Endometrial microvascular endothelial cells (primary cell): ENCODE measurements around the gene LRMDA. TPM values are rescaled to one million over a fixed set of nuclear protein-coding genes. Genes with fewer than 3 reads are reported as not detected.

Experiments
- in situ Hi-C: cut with HindIII; loops from 2 replicates; pipeline ENCODE4 v1.10.0; 2017; ENCODE audit warnings: low sequenced_read_pairs, low pct_unique_long_range_greater_than_20kb; ENCODE audit errors: inconsistent ontology term
- total RNA-seq: library from RNA; depleted of rRNA; stranded (reverse); fragments of >200 nt; gene quantifications from one replicate; pipeline ENCODE4 v1.2.3, GENCODE V29; 2015; ENCODE audit errors: inconsistent ontology term

LRMDA gene
- total RNA-seq, 1 donor from 2014 or later: 1.2 TPM

DNA sequence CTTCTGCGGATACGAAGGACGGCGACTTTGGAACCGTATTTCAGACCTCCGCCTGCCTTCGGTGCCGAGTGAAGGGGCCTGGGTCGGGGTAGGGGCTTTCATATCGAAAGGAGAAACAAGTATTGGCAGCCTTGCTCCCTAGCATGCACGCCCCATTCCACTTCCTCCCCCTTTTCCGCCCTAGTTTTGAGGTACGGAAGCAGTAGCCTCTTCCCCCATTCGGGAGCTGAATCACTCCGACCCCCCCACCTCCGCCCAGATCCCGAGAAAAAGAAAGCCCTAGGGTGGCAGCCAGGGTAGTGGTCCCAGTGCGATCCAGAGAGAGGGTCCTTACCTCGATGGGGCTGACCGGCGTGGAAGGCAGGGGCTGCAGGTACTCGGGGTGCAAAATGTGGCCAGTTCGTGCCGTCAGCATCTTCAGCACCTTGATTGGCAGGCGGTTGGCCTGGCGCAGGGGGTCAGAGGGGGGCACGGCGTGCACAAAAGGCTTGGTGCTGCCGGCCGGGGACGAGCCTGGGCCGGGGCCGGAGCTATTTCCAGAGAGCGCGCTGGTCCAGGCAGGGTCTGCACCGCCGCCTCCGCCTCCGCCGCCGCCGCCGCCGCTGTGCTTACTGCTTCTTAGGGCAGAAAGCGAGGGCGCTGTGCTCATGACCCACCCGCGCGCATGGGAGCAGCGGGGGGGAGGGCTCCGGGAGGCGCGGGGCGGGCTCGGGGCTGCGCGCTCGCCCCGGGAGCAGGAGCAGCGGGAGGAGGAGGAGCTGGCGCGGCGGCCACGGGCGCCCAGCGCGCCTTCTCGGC is 30.5 kb upstream of the LRMDA start:
- in situ Hi-C loops: no loop called here

DNA sequence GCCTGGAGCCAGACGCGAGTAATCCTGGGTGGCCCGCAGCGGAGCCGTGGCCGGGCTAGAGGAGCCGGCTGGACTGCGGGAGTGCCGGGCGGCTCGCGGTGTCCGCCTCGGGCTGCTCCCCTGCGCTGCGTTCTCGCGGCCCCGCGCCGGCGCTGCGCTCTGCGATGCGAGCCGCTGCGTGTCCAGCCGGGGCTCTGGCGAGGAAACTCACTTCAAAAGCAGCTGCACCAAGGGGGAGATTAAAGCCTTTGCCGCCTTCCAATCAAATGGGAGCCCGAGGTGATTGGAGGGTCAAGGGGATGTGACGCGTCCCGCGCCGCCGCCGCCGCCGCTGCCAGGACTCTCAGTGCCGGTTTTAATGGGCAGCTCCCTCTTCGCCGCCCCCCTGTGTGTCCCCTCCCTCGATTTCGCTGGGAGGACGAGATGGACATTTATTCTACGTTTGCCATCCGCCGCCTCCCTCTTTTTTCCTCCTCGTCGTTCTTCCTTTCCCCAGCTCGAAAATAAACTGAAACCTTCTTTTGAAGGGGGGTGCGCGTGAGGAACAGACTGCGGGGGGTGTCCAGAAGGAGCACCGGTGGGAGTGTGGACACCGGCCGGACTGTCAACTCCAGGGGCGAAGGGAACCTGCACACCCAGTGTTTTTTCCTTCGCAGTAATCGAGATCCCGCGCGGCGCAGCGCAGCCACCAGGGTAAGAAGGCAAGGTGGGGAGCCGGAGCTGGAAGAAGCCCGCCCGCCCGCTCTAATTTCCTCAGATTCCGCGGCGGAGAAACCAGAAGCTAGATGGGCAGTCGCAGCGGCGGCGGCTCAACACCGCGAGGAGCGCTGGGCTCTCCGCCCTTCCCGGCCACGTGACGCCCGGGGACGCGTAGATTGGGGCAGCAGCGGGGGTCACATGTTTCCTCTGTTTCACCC is 29.6 kb upstream of the LRMDA start, which contains the start of gene ZNF503:
TSS of gene ZNF503 (minus strand) at position 196 of the 917 bp plus-strand sequence. CDS start 345 bp downstream, outside the sequence.
- in situ Hi-C loops: no loop called here

DNA sequence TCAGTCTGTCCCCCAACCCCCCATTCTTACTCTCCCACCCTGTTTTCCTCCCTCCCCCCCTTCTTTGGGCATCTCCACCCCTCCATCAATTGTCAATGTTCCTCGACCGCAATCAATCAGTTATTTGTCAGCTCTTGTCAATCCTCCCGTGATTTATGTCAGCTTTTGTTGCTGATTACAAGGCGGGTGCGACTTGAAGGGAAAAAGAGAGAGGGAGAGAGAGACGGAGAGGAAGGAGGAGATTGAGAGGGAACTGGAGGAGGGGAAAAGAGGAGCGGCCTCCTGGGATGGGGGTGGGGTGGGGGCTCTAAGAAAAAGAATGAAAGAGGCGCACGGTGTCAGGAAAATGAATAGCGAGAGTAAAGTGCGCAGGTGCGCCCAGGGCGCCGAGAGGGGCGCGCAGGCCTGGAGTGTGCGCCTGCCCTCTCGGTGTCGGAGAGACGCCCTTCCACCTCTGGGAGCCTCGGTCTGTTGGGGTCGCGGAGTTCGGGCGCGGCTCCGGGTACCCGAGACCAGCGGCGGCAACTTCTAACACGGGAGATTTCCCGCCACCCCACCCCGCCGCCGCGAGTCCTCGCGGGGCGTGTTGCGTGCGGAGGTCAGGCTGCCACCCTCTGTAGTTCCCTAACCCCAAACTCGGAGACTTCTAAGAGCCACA is 28.8 kb upstream of the LRMDA start:
- in situ Hi-C loops: no loop called here

DNA sequence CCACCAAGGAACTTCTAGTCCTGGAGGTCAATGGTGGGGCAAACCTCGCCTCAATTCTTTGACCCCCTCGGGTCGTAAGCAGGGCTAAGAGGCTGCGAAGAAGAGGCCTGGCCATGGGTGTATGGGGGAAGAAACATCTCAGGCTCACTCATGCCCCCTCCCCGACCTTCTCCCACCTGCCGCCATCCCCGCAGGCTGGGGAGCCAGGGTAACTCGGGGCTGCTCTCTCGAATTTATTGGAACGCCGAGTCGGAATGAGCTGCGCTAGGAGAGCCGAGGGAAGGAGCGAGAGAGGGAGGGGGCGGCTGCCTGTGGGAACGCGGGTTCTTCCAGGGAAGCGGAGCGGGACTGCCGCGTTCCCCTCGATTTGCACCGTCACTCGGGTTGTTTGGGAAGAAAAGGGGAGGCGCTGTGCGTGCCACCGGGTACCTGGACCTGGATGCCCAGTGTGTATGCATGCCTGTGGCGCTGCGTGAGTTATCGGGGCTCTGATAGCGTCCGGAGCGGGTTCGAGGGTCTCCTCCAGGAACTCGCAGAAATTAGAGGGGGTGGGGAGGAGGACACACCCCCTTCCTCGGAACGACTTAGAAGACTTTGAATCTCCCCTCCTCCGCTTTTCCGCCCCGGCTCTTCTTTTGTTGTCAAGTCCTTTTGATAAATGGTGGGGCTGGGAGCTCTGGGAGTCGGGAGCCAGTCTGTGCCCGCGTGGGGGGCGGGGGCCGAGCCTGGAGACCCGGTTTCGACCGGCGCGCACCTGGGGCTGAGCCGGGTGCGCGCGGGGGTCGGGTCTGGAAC is 28.1 kb upstream of the LRMDA start:
- in situ Hi-C loops: no loop called here

DNA sequence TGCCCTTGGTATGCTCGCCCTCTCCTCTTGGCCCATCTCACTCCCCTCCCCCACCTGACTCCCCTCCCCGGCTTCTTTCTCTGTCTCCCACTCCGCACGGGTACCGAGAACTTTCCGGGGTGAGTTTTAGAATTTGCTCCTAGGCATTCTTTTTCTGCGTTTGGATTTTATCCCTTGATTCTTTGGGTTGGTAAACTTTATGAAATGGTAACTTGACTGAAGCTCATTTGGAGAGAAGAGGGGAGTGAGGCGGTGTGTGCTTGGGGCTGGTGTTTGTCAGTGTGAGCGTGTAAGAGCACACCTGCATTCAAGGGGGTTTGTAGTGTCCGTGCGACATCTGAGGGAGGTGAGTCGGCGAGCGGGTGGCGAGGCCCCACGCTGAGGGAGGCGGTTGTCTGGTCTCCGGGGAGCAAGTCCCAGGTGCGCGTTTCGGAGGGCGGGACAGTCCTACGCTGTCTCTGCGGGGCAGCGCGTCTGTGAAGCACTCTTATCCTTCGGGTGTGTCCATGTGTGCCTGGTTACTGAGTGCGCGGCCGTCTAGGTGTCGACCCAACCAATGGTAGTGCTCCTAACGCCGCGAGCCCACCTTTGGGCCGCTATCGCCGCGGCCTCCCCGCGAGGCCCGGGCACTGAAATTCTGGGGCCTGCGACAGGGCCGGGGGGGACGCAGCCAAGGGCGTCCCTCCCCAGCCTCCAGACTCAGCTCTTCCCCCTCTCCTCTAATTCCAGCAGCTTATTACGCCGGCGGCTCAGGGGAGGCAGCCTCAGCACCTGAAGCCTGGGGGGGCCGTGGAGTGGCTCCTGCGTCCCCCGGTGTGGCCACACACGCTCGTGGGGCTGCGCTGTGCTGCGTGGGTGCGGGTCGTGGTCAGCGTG is 27.2 kb upstream of the LRMDA start:
- in situ Hi-C loops: no loop called here

DNA sequence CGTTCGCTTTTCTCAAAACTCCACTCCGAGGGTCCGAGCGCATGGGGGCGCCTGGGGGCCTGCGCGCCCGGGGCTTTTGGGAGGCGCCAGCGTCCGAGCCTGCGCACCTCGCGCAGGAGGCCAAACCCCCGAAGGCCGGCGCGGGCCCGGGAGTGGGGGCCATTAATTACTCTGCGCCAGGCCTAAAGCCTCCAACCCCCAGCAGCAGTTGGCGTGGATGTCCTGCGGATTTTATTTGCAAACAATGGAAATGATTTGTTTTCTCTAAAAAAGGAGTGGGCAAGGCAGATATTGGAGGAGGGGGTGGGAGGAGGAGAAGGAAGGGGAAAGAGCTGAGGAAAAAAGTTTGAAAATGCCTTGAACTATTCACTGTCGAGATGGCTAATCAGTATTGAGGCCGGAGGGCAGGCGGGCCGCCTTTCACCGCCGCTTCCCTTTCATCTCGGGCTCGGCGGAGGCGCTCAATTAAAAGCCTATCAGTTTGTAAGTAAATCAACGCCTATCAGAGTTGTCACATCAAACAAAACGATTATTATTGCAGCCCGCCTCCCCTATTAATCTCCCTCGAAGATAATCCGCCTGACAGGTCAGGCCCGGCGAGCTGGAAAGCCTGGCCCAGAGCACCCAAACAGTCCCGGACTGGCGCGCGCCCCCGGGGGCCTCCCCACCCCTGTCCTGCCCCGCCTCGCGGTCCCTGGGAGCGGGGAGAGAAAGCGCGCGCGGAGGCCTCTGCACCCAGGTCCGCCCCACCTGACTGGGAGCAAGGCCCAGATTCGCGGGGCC is 26.4 kb upstream of the LRMDA start:
- in situ Hi-C loops: no loop called here

DNA sequence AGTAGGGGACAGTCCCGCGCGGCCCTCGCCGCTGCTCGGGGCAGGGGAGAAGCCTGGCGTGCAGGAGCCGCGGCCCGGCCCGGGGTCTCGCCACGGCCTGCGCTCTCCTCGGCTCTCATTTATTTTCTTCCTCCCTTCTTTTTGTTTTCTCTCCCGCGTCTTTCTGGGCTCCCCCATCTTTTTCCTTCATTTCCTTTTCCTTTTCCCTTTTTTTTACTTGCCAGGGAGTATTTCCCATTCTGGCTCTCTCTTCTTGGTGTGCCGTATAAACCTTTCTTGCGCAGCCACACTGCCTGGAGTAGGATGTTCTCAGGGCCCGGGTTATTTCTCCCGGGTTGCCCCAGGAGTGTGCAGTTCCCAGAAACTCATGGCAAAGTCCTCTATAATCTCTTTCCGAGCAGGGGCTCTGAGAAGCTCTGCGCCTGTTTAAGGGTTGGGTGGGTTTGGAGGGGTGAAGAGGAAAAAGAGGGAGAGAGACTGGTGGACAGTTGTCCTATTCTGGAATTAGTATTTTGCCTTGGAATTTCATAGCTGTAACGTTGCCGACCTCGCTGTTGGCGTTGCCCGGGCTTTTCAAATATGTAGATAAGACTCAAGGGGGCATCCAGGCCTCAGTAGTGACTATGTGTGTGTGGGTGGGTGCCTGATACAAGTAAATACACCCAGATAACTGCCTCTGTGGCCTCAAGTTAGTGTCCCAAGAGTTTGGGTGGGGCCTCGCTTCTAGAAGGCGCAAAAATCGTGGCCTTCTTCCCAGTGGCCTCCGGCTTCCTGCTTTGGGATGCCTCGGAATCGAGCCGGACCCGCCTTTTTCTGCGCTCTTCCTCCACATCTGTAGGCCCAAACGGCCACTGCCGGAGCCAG is 25.6 kb upstream of the LRMDA start:
- in situ Hi-C loops: no loop called here

DNA sequence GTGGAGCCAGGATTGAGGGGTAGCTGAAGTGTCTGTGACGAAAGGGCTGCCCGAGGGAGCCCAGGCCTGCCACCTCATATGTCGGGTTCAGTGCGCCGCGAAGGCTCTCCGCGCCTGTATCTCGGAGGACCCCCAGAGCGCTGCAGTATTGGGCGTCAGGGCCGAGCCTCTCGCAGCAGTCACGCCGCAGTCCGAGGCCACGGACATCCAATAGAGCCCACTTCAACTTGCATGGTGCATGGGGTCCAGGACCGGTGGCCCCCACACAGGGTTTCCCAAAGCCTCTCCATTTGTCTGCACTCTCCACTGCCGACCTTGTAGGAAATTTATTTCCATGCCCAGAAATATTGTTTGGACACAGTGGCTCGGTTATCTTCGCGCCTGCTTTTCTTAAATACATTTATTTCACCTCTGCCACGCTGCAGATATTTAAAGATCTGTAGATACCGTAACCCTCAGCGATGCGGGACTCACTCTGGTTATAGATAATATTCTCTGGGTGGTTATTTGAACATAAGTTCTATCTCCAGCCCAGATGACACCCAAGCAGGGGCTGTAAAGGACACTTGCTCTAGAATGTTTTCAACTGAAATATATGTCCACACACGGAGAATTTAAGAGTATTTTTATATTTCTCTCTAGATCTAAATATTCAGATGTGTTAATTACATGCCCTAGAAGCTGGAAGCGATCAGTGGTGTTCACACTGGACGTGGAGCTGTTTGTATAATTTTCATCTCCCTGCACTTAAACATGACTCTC is 24.8 kb upstream of the LRMDA start:
- in situ Hi-C loops: no loop called here

DNA sequence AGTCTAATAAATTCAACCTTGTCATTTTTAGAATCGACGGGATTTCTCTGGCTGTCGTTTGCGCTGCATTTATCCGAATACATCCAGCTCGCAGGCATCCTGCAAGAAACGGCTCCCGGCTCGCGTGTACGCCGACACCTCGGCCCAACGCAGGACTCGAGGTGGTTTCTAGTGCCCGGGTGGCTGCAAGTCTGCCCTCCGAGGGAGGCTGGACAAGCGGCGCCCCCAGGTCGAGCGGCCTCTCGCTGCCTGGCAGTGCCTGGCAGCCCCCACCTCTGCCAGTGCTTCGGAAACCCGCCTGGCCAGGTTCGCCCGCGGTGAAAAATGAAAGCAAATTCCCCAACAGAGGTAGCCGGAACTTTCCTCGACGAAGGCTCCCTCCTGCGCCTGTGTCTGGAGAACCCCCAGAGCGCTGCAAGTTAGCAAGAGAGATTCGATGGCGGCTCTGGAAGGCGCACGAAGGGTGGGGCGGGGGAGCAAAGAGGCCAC is 24.2 kb upstream of the LRMDA start:
- in situ Hi-C loops: no loop called here

DNA sequence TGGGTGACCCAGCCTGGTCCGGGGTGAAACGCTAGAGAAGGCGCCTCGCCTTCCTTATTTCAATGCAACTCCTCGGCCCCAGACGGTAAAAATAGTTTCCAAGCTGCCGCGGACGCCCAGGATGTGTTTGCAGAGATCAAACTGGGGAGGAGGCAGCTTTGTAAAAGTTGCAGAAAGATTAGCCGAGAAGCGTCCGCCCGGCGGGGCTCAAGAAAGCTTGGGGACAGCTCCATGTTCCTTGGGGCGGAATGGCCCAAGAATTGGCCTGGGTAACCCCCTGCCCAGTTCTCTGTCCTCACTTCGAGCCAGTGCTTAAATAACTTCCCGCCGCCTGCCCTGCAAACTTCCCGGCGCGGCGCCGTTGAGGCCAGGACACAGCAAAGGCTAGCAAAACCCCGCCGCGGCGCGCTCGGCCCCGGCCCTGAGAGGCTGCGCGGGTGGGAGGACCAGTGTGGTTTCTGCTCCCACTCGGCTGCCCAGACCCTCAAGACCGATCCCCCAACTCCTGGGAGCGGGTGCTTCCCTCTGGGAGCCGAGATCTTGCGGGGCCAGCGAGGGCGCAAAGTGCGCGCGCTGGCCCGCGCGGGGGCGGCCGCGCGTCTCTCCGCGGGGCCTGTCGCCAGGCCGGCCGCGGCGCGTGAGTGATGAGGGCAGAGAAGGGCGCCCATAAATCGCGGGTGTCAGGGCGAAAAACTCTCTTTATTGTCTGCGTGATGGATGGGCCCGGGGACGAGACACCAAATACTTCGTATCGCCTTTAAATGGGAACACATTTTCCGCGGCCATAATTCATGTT is 23.5 kb upstream of the LRMDA start:
- in situ Hi-C loops: no loop called here

DNA sequence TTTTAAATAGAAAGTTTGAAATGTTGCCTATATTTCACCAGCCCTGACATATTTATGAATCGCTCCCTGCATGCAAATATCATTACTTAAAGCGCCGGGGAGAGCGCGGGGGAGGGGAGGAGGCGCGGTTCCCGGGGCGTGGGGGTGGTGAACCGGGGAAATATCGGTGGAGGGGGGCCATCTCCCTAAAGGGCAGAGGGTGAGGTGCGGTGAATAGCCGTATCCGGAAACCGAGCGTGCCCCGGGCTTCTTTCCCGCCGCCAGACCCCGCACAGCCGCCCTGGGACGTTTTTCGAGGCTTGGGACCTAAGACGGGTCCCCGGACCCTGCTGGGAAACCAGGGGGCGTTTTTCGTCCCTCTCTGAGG is 22.9 kb upstream of the LRMDA start:
- in situ Hi-C loops: no loop called here

DNA sequence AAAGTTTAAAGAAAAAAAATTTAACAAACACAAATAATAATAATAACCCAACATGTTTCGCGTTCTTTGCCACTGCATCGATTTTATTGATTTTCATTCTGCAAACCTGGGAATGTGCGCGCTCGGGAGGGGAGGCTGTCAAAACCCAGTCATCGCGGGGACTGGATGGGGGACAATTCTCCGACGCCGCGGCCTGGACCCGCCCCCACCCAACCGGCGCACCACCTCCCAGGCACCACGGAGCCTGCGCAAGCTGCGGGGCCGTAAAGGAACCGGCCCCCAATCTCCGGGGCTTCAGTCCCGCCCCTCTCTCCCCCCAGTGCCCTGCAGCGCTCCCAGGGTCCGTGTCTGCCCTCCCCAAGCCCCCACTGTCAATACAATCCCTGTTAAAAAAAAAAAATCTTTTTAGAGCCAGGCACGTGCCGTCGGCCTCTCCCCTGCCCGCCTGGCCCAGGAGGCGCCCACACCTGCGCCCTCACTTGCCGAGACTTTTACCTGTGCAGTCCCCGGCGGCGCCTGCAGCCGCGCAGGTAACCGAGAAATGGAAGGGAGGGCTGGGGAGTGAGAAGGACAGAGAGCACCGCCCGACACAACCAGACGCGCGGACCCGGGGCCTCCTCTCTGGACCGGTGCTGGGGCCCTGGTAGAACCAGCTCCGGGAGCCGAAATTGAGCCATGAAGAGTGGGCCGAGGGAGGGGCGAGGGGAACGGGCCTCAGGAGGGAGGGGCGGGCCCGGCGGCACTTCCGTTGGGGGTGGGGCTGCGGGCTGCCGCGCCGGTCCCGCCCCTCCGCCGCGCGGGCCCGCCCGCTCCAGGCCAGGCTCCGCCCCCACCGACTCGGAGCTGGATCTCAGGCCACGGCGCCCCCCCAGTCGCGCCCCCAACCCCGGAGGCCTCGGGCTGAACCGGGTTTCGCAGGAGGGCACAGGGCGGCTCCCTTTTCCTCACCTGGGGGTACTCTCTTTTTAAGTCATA is 22.2 kb upstream of the LRMDA start:
- in situ Hi-C loops: no loop called here

DNA sequence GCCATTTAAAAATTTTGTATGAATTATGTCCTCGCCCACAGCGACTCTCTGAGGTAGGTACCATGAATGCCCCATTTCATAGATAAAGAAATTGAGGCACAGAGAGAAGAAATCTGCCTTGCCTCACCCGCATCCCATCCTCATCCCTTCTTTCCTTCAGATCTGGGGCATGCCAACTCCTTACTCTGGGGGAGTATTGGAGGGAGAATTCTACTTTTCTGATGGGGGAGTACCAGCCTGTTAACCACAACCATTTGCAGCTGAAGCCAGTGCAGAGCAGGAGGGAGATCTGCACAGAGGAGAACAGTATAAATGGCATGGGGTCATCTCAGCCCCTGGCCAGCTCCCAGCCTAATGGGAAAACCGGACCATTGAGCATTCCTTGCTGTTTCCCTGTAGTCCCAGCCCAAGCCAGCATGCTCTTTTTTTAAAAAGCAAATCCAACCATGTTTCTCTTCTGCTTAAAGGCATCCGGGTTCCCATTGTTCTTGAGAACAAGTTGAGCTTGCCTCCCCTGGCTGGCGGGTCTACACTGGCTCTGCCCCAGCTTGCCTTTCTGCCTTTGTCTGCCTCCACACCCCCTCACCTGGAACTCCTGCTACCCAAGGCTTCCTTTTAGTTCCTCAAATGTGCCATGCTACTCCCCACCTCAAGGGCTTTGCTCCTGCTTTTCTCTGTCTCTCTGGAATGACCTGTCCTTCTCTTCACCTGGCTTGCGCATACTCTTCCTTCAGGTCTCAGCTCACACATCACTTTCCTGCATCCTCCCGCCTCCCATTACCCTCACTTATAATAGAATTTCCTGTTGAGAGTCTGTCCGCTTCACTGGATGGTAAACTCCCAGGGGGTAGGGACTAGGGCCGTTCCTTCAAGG is 21.1 kb upstream of the LRMDA start:
- in situ Hi-C loops: no loop called here
